Mesenteric fat pad (tissue), 1 donor: ENCODE measurements around the gene CTNND2. TPM values are rescaled to one million over a fixed set of nuclear protein-coding genes. Genes with fewer than 3 reads are reported as not detected.

Source experiments
- DNase-seq: peaks from one replicate; pipeline ENCODE4 v3.0.0-alpha.2; 2020; ENCODE audit warnings: low spot score
- long read RNA-seq: library from polyadenylated mRNA; unstranded; transcript quantifications from one replicate; pipeline ENCODE4 v2.0.0, GENCODE V29; 2020
- total RNA-seq: library from RNA; stranded (reverse); fragmentation: NEBNext Ultra II Directional; extraction: Animal tissue kit (Norgen Biotek cat#: 25700); gene quantifications from one replicate; pipeline ENCODE4 v1.2.1, GENCODE V29; 2021
- donor health status: DM: yes; HTN: yes; CAD: no.

The CTNND2 gene
- total RNA-seq: 1.8 TPM
- long read RNA-seq: 0 reads

GRCh38 chr5:11904265-11904906 lies at the start of gene CTNND2:
CTNND2 (minus strand) TSS chr5:11904446; CDS start chr5:11903853, 593 bp downstream.
- no peak for DNase-seq

GRCh38 chr5:11946317-11946716 lies 42.1 kb upstream of the CTNND2 start:
- DNase-seq: no peak

GRCh38 chr5:11941566-11941965 lies 37.3 kb upstream of the CTNND2 start:
- DNase-seq: no peak

- no peak for DNase-seq
These were observed 27.4 kb upstream of the CTNND2 start for GRCh38 chr5:11931638-11932037.

GRCh38 chr5:11928909-11929308 lies 24.7 kb upstream of the CTNND2 start:
- no peak for DNase-seq

- no peak for DNase-seq
These were observed 21.5 kb upstream of the CTNND2 start for GRCh38 chr5:11925701-11926100.

- DNase-seq: no peak
These were observed 18.1 kb upstream of the CTNND2 start for GRCh38 chr5:11922394-11922793.

GRCh38 chr5:11918463-11919045 lies 14.3 kb upstream of the CTNND2 start:
- DNase-seq: no peak

GRCh38 chr5:11909471-11909870 lies 5.2 kb upstream of the CTNND2 start:
- DNase-seq: no peak

GRCh38 chr5:11906497-11906896 lies 2.3 kb upstream of the CTNND2 start:
- no peak for DNase-seq

- no peak for DNase-seq
These were observed 960 bp upstream of the CTNND2 start for GRCh38 chr5:11905206-11905605.

GRCh38 chr5:11903614-11904264 lies 507 bp downstream of the CTNND2 start:
- no peak for DNase-seq

- no peak for DNase-seq
These were observed 1.1 kb downstream of the CTNND2 start for GRCh38 chr5:11903121-11903613.

GRCh38 chr5:11902201-11902619 lies 2.0 kb downstream of the CTNND2 start:
- DNase-seq: no peak

GRCh38 chr5:11898787-11899186 lies 5.5 kb downstream of the CTNND2 start:
- DNase-seq: no peak

- no peak for DNase-seq
These were observed 6.5 kb downstream of the CTNND2 start for GRCh38 chr5:11897781-11898180.

- DNase-seq: no peak
These were observed 9.3 kb downstream of the CTNND2 start for GRCh38 chr5:11894992-11895391.

- no peak for DNase-seq
These were observed 11.4 kb downstream of the CTNND2 start for GRCh38 chr5:11892832-11893231.

- no peak for DNase-seq
These were observed 13.5 kb downstream of the CTNND2 start for GRCh38 chr5:11890777-11891176.

- DNase-seq: no peak
These were observed 16.0 kb downstream of the CTNND2 start for GRCh38 chr5:11888221-11888620.

GRCh38 chr5:11878814-11879213 lies 25.4 kb downstream of the CTNND2 start:
- DNase-seq: no peak

GRCh38 chr5:11873587-11873986 lies 30.7 kb downstream of the CTNND2 start:
- no peak for DNase-seq

GRCh38 chr5:11869203-11869602 lies 35.0 kb downstream of the CTNND2 start:
- no peak for DNase-seq
